ENCODE data around the gene SLCO3A1.

The SLCO3A1 gene

DNA sequence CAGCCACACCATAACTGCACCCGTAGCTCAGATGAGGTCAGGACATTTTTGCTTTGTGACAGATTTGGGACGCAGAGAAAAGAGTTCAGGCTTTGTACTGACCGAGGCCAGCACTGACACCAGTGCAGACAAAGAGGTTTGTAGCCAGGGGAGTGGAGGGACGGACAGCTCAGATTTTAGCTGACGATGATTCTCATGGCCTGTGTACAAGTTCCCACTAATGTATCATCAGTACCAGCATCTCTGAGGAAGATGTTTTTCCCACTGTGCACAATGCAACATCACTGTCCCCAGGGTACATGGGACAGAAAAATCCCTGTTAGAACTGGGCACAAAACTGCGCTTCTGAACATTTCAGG lies 112.7 kb downstream of the SLCO3A1 start:
- no peak for DNase-seq (ENCODE audit: low read depth in 3 of 3)

DNA sequence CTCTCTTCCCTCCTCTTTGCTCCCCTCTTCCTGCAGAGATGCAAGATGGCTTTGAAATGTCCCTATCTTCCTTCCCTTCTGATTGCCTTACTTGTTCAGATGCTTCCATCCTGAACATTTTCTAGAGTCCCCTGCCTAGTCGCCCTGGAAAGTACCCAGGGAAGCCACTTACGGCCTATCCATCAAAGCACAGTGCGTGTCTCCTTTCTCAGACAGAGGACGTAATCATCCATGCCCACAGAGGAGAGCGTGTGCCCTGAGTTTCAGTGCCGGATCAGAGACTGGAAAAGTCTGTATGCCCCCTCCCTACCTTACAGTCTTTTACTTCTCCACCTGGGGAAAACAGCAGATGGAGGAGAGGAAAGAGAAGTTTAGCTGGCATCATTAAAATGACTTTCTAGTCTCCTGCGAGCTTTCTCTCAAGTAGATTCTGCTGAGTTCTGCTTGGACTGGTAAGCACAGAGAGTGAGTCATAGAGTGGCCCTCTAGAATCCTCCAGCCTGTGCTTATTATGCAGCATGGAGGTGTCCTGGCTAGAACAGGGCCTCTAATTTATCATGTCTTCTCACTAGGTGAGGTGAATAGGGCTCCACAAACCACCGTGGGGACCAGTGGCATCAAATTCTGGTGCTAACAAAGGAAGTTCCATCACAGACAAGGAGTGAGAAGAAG lies 114.6 kb downstream of the SLCO3A1 start:
- no peak for DNase-seq (ENCODE audit: low read depth in 3 of 3)

DNA sequence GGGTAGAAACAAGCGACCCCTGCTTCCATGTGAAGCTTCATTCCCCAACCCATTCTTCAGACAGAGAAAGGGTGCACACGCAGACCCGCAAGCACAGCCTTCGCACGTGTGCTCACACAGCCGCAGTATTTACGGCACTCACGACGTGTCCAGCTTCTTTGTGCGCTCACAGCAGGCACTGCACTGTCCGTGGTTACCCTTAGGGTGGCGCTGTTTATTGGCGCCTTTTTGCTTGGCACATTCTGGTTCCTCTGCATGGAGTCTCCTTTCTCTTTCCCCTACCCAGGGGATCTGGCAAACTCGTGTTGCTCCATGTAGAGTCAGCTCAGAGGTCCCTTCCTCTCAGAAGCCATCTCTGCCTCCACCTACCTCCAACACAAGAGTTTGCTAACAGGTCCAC lies 115.1 kb downstream of the SLCO3A1 start:
- DNase-seq (ENCODE audit: low read depth in 3 of 3): no peak

DNA sequence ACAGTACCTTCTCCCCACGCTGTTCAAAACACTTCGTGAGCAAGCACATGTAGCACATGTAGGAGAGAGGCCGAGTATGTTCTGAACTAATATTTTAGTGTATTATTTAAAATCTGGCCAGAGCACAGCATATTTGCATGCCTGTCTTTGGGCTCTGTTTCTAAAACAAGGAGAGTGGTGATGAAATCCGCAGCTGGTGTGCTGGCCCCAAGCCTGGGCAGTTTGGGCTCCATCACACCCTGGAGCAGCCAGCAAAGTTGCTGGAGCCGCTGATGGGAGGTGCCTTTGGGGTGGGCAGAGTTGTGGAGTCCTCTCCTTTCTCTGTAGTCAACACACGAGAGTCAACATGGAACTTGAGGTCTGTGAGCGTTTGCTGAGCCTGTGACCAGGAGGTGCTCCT lies 116.6 kb downstream of the SLCO3A1 start:
- DNase-seq (ENCODE audit: low read depth in 3 of 3): no peak

DNA sequence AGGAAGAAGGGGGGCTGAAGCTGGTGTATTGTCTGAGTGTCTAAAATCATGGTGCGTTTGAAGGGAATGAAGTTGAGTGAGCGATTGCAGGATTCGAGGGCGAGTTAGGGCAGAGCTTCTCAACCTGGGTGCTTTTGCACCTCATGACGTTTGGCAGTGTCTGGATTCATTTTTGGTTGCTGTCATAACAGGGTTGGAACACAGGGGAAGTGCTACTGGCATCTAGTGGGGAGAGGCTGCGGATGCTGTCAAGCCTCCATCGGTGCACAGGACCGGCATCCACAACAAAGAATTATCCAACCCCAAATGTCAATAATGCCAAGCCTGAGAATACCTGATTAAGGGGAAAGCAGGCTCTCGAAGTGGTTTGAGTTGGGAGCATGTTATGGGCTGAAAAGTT lies 120.0 kb downstream of the SLCO3A1 start:
- DNase-seq (ENCODE audit: low read depth in 3 of 3): no peak

DNA sequence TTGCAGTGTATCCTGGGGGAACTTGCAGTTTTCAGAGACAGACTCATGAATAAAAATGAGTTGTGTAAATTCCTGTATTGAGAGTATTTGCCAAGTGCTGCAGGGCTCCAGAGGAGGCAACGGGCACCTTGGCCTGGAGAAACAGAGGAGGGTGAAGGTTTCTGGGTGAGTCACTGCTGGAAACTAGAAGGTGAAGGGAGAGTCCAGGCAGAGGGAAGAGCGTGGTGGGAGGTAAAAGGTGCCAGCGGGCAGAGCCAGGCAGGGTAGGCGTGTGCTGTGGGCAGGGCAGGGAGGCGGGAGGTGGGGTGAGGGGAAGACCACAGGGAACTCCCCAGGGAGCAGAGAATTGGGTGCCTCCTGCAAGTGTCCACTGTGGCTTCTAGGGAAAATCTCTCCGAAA lies 120.8 kb downstream of the SLCO3A1 start:
- DNase-seq (ENCODE audit: low read depth in 3 of 3): no peak

DNA sequence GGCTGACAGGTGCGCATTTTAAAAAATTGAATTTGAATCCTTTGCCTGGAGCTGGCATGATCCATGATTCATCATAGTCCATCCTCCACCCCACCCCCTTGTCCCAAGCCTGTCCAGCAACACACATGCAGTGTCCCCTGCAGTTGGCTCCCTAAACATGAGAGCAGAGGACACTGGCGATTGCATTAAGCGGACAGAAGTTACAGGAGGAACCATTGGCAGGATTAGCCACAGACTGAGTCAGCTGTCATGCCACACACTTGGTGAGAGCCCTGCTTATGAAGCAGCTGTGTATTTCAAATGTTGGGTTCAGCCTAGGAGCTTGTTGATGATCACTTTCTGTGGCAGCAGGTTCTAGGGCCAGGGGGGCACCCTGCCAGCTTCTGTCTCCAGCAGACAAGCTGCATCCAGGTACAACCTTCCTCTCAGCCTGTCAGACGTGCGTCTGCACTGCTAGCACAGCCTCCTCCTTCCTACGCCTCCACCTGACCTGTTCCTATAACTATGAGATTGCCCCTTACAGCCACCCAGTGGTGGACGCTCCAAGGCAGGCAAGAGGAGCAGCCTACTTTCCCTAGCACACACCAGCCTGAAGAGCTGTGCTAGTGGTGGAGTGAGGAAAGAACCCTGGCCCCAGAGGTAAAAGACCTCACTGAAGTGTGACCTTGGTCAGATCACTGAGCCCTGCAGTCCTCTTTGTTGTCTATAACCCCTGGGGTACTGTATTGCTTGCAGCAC lies 121.9 kb downstream of the SLCO3A1 start:
- DNase-seq (ENCODE audit: low read depth in 3 of 3): no peak

DNA sequence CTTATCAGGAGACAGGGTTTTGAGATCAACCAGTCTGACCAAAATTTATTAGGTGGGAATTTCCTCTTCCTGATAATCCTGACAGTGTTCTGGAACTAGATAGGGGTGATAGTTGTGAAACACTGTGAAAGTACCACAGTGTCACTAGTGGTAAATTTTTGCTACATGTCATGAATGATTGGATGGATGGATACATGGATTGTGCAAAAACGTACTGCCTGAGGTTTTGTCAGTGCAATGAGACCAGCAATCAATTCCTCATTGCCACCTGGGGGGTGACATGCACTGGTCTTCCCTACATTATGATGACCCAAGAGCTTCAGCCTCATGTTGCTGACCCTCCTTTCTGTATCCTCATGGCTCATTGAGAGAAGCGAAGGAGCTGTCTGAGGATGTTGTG lies 123.5 kb downstream of the SLCO3A1 start:
- no peak for DNase-seq (ENCODE audit: low read depth in 3 of 3)

DNA sequence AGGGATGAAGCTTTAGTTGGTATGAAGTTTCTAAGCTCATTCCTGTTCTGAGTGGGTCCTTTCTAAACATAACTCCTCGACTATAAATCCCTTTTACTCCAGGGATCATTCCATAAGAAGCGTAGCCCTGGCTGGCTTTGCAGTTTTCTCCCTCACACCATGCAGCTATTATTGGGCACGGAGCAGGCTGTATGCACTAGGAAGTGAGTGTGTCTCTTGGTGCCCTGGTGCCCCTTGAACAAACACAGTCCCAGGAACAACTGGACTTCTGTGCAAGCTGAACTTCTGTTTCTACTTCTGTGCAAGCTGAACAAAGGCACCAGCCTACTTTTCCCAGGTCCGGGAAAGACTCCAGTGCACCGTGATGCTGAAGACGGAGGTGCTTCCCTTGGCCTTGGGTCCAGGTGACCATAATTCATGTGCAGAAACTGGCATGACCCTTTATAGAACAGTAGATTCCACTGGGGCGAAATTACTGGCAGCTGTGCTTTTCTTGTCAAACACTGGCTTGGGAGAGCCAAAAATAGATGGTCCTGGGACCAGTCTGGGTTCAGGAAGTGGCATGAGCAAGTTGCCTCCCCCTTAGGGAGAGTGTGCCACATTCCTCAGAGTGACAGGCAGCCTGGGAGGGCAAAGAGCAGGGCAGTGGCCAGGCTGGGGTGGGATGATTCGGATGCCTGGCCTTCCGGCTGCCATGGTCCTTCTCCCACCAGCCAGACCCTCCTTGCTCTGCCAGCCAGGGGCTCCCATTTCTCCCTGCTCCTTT lies 127.2 kb downstream of the SLCO3A1 start:
- DNase-seq (ENCODE audit: low read depth in 3 of 3): no peak

DNA sequence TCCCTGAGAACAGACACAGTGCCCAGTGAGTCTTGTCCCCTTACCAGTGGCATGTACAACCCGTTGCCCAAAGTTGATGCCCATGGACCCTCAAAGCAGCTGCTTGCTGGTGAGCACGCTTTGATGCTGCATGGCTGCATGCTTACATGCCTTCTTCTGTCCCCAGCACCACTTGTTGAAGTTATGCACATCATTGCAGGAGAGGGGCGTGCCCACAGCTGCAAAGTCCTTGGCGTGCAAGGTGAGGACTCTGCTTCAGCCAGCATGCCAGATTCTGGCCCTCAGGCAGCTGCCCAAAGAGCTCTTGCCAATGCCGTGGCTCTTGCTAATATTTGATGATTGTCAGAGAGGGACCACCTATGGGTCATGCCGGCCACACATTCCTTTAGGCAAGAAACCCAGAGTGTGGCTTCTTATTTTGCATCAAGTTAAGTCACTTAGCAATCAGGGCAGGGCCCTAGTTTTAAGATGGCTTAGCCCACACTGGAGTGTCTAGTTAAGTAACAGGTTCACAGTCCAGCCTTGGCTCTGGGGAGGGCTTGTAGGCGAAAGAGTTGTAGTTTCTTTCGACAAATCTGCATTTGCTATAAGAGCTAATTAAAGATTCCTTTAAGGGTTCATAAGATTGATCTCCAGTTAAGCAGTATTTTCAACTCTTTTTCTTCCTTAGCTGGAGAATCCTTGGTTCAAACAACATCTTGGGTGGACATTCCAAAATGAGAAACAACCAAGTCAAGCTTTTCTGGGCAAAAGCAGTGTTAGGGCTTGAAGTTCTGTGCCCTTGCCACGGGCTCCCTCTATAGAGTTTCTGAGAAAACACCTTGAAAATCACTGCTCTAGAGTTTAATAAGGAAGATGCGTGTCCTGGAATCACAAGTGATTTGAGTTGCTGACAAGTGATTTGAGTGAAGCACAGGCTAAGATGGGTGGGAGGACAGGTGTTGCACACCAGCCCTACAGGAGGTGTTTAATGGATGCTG lies 128.6 kb downstream of the SLCO3A1 start:
- no peak for DNase-seq (ENCODE audit: low read depth in 3 of 3)

DNA sequence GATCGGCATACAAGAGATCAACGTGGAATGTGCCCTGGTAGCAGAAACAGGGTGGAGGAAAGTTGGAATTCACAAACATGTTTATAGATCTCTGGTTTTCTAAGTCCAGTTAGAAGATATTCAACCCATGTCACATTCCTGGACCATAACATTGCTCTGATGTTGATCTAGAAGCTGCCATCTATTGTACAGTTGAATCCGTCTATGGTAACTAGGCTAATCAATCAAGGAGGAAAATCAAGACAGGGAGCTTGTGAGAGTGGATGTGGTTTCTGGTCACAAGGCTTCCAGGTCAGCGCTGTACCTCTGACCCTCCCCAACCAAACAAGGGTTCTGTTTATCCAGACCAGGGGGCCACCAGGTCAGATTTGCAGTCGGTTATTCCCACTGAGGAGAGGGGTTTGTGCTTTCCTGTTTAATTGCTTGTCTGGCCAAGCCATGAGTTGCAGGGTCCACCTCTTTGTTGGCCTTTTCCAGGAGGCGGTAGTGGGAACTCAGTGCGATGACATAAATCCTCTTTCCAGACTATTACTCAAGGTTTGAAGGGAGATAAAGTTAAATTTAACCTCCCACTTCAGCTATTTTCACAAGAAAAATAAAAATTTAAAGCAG lies 130.3 kb downstream of the SLCO3A1 start:
- DNase-seq (ENCODE audit: low read depth in 3 of 3): no peak

DNA sequence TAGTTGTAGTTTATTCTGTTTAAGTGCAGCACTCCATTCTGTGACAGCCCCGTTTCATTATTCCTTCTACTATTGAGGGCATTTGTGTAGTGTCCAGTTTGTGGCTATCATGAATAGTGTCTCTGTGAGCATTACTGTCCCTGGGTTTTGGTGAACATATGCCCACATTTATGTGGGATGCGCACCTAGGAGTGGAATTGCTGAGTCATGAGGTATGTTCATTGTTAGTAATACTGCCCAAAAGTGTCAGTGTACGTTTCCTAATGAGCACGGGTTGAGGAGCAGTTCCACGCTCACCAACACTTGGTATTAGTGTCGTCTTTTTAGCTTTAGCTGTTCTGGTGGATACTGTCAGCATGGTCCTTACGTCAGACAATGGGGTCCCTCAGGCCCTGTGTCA lies 131.8 kb downstream of the SLCO3A1 start:
- DNase-seq (ENCODE audit: low read depth in 3 of 3): no peak

DNA sequence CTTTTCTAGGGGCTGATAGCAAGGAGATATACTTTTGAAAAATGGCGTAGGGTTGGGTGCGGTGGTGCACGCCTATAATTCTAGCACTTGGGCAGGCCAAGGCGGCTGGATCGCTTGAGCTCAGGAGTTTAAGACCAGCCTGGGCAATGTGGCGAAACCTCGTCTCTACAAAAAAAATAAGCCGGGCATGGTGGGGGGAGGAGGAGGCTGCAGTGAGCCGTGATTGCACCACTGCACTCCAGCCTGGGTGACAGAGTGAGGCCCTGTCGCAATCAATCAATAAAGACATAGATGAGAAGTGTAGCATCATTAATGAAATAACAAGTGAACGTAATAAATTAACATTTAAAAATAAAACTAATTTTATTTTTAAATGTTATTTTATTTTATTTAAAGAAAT lies 134.6 kb downstream of the SLCO3A1 start:
- no peak for DNase-seq (ENCODE audit: low read depth in 3 of 3)

DNA sequence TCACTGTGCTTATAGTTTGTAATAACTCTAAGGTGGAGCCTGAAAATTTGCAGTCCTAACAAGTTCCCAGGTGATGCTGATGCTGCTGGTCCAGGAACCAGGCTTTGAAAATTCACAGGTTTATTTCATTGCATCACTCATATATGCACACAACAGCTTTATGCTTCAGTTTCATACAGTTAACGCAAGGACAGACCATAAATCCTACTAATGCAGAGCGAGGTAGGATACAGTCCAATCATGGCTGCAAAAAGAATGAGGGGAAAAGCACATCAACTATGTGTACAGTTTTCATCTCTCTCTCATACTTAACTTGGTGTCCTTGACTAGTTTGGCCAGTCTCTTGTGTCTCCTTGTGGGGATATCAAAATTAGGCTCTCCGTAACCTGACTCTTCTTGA lies 135.1 kb downstream of the SLCO3A1 start:
- no peak for DNase-seq (ENCODE audit: low read depth in 3 of 3)

DNA sequence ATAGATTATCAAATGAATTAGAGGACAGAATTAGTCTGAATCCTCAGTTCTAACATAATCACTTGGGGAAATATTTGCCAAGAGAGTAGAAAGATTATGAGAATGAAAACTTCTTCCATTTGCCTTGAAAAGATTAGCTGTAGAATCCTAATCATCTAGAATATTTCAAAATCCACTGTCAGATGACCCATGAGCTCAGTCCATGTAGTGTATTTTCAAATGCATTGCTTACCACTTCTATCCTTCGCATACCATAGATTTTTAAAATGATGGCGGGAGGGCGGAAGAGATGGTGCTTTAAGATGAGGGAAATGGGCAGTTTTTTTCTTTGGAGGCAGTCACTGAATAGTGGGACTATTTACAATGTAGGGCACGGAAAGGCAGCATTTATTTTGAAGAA lies 136.3 kb downstream of the SLCO3A1 start:
- no peak for DNase-seq (ENCODE audit: low read depth in 3 of 3)

DNA sequence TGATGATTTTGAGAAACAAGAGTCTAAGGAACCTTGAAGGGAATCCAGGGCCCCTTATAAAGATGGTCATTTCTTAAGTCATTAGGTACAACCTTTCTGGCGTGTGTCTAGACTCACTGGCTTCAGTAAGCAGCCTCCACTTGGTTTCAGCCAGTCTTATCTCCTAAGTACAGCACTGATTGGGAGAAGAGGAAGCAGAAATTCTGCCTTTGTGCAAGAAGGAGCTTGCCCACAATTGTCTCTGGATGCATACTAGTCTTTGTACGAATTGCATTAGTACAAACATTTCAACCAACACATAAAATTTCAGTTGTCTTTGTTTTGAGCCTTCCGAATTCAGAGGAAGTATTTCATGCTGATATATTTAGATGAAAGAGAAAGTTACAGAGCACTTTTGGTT lies 139.4 kb downstream of the SLCO3A1 start:
- DNase-seq (ENCODE audit: low read depth in 3 of 3): no peak

DNA sequence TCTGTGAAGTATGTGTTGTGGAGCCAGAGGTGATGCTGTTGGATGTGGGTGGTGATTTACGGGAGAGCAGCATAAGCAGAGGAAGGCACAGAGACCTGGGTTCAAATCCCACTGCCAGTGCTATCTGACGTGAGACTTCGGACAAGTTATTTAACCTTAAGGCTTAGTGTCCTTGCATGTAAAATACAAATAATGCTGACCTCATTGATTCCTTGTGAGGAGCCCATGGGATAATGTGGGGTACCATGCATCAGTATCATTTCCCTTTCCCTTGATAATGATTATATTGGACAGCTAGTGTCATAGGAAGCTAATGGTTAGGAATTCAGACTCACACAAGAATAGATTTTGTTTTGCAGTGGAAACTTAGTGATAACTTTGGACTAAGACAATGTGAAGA lies 141.6 kb downstream of the SLCO3A1 start:
- DNase-seq (ENCODE audit: low read depth in 3 of 3): no peak

DNA sequence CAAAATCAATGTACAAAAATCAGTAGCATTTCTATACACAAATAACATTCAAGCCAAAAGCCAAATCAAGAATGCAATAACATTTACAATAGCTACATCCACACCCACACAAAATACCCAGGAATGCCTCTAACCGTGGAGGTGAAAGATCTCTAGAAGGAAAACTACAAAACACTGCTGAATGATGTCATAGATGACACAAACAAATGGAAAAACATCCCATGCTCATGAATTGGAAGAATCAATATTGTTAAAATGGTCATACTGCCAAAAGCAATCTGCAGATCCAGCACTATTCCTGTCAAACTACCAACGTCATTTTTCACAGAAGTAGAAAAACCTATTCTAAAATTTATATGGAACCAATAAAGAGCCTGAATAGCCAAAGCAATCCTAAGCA lies 143.7 kb downstream of the SLCO3A1 start:
- no peak for DNase-seq (ENCODE audit: low read depth in 3 of 3)

DNA sequence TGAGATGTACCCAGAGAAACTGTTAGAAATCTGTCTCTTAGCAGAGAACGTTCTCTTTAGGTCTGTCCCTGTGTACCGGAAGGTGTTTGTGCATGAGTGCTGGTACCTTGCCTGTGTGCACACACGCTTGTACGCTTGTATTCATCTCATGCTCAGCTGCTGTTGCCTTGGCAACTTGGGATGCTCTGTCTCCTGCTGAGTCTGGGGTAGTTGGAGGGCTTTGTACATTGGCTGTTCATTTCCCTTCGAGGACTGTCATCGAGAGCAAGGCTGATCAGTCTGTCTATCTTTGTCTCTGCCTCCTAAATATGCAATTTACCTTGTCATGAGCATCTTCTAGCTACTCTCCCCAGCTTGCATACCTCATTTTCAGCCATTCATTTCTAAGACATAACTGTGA lies 147.2 kb downstream of the SLCO3A1 start:
- DNase-seq (ENCODE audit: low read depth in 3 of 3): no peak

DNA sequence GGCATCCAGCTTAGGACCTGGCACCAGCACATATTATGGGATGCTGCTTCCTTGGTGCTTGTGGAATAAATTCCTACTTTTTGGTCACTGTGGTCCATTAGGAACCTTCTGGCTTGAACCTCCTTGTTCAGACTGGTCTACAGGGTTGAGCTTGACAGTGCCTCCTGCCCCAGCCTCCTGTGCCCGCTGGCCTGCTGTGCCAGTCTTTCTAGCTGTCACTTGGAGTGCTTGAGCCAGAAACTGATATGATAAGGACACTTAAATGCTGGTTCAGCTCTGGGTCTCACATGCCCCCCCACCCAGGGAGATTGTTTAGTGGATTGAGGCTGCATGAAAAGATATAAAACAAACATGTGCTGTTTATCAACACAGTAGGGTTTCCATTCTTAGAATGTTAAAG lies 147.8 kb downstream of the SLCO3A1 start:
- DNase-seq (ENCODE audit: low read depth in 3 of 3): no peak

DNA sequence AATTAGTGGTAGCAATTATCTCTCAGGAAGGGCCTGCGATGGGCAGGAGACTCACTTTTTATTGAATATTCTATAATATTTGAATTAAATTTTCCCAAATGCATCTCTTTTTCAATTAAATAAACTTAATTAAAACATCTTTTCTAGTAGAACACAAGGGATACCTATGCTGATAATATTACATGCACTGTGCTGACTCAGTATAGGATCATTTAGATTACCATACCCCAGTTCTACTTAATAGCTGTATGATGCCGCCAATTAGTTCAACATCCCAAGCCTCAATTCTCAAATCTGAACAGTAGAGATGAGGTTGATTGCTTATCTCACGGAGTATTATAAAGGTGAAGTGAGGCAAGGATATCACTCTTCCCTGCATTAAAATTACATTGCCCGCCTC lies 149.2 kb downstream of the SLCO3A1 start:
- DNase-seq (ENCODE audit: low read depth in 3 of 3): no peak
